Endothelial cell of umbilical vein (primary cell): Measurements from ENCODE around the gene ABHD4. TPM values are rescaled to one million over a fixed set of nuclear protein-coding genes. Genes with fewer than 3 reads are reported as not detected.

Experiments
- BruUV-seq: library from RNA; stranded (reverse); fragments of 400-500 nt; replicated peaks from 2 replicates; lab custom pipeline; 2021; lab: Mats Ljungman, UMichigan
- CTCF ChIA-PET: fragments of 300-600, 350-600 bp; sonication (Branson Sonifier 250); formaldehyde crosslinking; loops from one replicate; lab custom pipeline; 2021; ENCODE audit warnings: antibody characterized with exemption, inconsistent platforms; lab: Charles Lee
- POLR2A ChIA-PET: fragments of 300-600, 350-600 bp; sonication (Branson Sonifier 250); formaldehyde crosslinking; loops from one replicate; lab custom pipeline; 2021; ENCODE audit warnings: antibody characterized with exemption, inconsistent platforms; lab: Charles Lee
- DNase-seq: peaks from one replicate; pipeline ENCODE4 v3.0.0-alpha.2; 2011; ENCODE audit warnings: low read depth, low spot score
- FAIRE-seq: peaks from 2 replicates; lab custom pipeline; 2011; peaks lifted over from hg19 to GRCh38; lab: Jason Lieb, UNC
- H2AFZ ChIP-seq: 2 replicates; pipeline ENCODE4 v1.6.0; 2012; ENCODE audit warnings: low read depth, low read length, control low read depth, inconsistent platforms
- H3K27ac ChIP-seq: 2 replicates; pipeline ENCODE4 v1.5.1; 2011; ENCODE audit warnings: low read depth, mild to moderate bottlenecking, control low read depth, low read length, moderate library complexity; ENCODE audit not compliant: insufficient read depth
- H3K27me3 ChIP-seq, 2 experiments: 2 replicates each; pipeline versions ENCODE4 v1.6.0 to v1.6.1; 2011; ENCODE audit warnings: low read length in 2 of 2, mixed read lengths in 1 of 2; ENCODE audit not compliant: control insufficient read depth in 2 of 2, insufficient read depth in 2 of 2
- H3K36me3 ChIP-seq, 2 experiments: 2 replicates in 1 of 2; 3 replicates in 1 of 2; pipeline ENCODE4 v1.5.1; 2011; ENCODE audit warnings: low read length in 2 of 2, mild to moderate bottlenecking in 1 of 2, moderate library complexity in 1 of 2; ENCODE audit not compliant: control insufficient read depth in 2 of 2, insufficient read depth in 2 of 2; ENCODE audit errors: extremely low read depth in 1 of 2
- H3K4me1 ChIP-seq: 3 replicates; pipeline ENCODE4 v1.5.1; 2011; ENCODE audit warnings: mild to moderate bottlenecking, low read length; ENCODE audit not compliant: control insufficient read depth, insufficient read depth; ENCODE audit errors: extremely low read depth
- H3K4me2 ChIP-seq: 2 replicates; pipeline ENCODE4 v1.6.1; 2011; ENCODE audit warnings: low read length, control low read depth, mixed read lengths; ENCODE audit not compliant: insufficient read depth
- H3K4me3 ChIP-seq, 3 experiments: fragments of 200-600 bp in 1 of 3; sonication (generic), shearing (Covaris generic) in 1 of 3; replicated peaks in 1 of 3; 2 replicates each; pipeline ENCODE4 v1.5.1; 2011 to 2016; ENCODE audit warnings: control low read depth in 3 of 3, low read length in 3 of 3, mild to moderate bottlenecking in 2 of 3, inconsistent platforms in 1 of 3, low read depth in 1 of 3, moderate library complexity in 1 of 3; ENCODE audit not compliant: insufficient read depth in 1 of 3
- H3K79me2 ChIP-seq: 2 replicates; pipeline ENCODE4 v1.6.0; 2012; ENCODE audit warnings: low read length, inconsistent platforms; ENCODE audit not compliant: control insufficient read depth, insufficient read depth
- H3K9ac ChIP-seq: replicated peaks from 2 replicates; pipeline ENCODE3; 2011; ENCODE audit warnings: low read length, control low read depth; ENCODE audit not compliant: insufficient read depth; ENCODE audit errors: extremely low read depth
- H3K9me1 ChIP-seq: replicated peaks from 3 replicates; pipeline ENCODE4 v1.6.0; 2011; ENCODE audit warnings: mild to moderate bottlenecking, low read length; ENCODE audit not compliant: control insufficient read depth, insufficient read depth; ENCODE audit errors: extremely low read depth
- H3K9me3 ChIP-seq: replicated peaks from 2 replicates; pipeline ENCODE4 v1.5.1; 2012; ENCODE audit warnings: low read length, inconsistent platforms; ENCODE audit not compliant: control insufficient read depth, insufficient read depth
- H4K20me1 ChIP-seq: replicated peaks from 2 replicates; pipeline ENCODE3; 2011; ENCODE audit warnings: mild to moderate bottlenecking, low read length; ENCODE audit not compliant: control insufficient read depth, insufficient read depth; ENCODE audit errors: extremely low read depth
- CTCF ChIP-seq, 2 donors: IDR thresholded peaks; 1 replicate in 1 of 2; 2 replicates in 1 of 2; pipeline ENCODE4 v1.5.1; 2011; ENCODE audit warnings: low read length in 2 of 2, mild to moderate bottlenecking in 2 of 2, moderate library complexity in 2 of 2, control low read depth in 1 of 2, inconsistent platforms in 1 of 2, low read depth in 1 of 2; ENCODE audit not compliant: insufficient read depth in 1 of 2; ENCODE audit errors: extremely low read depth in 1 of 2
- EZH2 ChIP-seq: IDR thresholded peaks from 2 replicates; pipeline ENCODE4 v1.6.1; 2012; ENCODE audit warnings: borderline replicate concordance, low read depth, mild to moderate bottlenecking, moderate library complexity, low read length, inconsistent platforms; ENCODE audit not compliant: severe bottlenecking
- FOS ChIP-seq: IDR thresholded peaks from 2 replicates; pipeline ENCODE4 v1.6.1; 2011; ENCODE audit warnings: mild to moderate bottlenecking, low read length, moderate library complexity, borderline replicate concordance; ENCODE audit not compliant: insufficient read depth
- GATA2 ChIP-seq: IDR thresholded peaks from 2 replicates; pipeline ENCODE4 v1.7.0; 2011; ENCODE audit warnings: low read depth, mild to moderate bottlenecking, moderate library complexity, mixed read lengths, low read length; ENCODE audit not compliant: insufficient read length, insufficient read depth
- JUN ChIP-seq: IDR thresholded peaks from 2 replicates; pipeline ENCODE4 v1.6.1; 2011; ENCODE audit warnings: borderline replicate concordance, low read depth; ENCODE audit not compliant: insufficient read length, insufficient read depth
- MAX ChIP-seq: IDR thresholded peaks from 2 replicates; pipeline ENCODE4 v1.6.1; 2011; ENCODE audit not compliant: insufficient read depth, insufficient read length
- MYC ChIP-seq: IDR thresholded peaks from one replicate; pipeline ENCODE4 v1.6.1; 2011; ENCODE audit warnings: mild to moderate bottlenecking, low read depth, low read length
- POLR2A ChIP-seq: IDR thresholded peaks from 2 replicates; pipeline ENCODE4 v1.6.1; 2012; ENCODE audit warnings: low read depth, mild to moderate bottlenecking, control low read depth, low read length
- POLR2AphosphoS5 ChIP-seq: IDR thresholded peaks from 2 replicates; pipeline ENCODE4 v1.6.1; 2012; ENCODE audit warnings: low read depth, mild to moderate bottlenecking, control low read depth, low read length, moderate library complexity; ENCODE audit not compliant: insufficient read depth
- dilution Hi-C: fragments of 300-500 bp; cut with MboI; formaldehyde crosslinking; loops from one replicate; pipeline ENCODE4 v1.15.0; 2019; ENCODE audit warnings: low sequenced_read_pairs; ENCODE audit not compliant: extremely low pct_ligation_motif_present
- intact Hi-C: fragments of 100-400 bp; cut with micrococcal nuclease; formaldehyde crosslinking; loops from one replicate; pipeline ENCODE4 v1.10.0; 2022
- polyA plus RNA-seq, 4 experiments: library from polyadenylated mRNA; depleted of rRNA in 3 of 4; stranded (reverse) in 3 of 4; unstranded in 1 of 4; fragments of >200 nt; gene quantifications; 2 replicates each; pipeline versions ENCODE4 v1.2.1 to v1.2.3, GENCODE V29; 2011 to 2012; ENCODE audit warnings: missing spikeins in 1 of 4
- total RNA-seq: library from RNA; stranded (reverse); gene quantifications from 2 replicates; pipeline ENCODE4 v1.2.3, GENCODE V29; 2021

ABHD4 gene
- total and polyA plus RNA-seq, 2 donors (not counting 3 experiments of a cell fraction or from before 2014, with no cell fraction given) = 34.8 to 45.5 TPM

DNA sequence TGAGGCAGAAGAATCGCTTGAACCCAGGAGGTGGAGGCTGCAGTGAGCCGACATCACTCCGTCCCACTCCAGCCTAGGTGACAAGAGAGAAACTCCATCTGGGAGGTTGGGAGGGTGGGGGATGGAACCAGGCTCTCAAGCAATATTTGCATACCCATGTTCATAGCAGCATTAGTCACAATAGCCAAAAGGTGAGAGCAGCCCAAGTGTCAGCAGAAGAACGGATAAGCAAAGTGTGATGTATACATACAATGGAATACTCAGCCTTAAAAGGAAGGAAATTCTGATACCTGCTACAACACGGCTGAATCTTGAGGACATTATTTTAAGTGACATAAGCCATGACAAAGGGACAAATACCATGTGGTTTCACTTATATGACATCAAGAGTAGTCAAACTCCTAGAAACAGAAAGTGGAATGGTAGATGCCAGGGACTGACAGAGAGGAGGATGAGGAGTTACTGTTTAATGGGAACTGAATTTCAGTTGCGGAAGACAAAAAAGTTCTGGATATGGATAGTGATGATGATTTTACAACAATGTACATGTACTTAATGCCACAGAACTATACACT lies 20.7 kb upstream of the ABHD4 start:
- Histone ChIP-seq H3K79me2 (peaks cover 65% of the 10 kb centered on the region), H3K4me3 (no peak overlapping the region), H4K20me1 (peaks cover 4% of the 10 kb centered on the region), H3K9me1 (no peaks in the 10 kb centered on the region), H3K9ac (no peak overlapping the region), H3K27ac (no peak overlapping the region), H3K4me2 (no peak overlapping the region), H3K36me3 (peaks cover 7 to 9% of the 10 kb centered on the region in 2 experiments), H3K4me1 (peaks cover 21% of the 10 kb centered on the region), H3K27me3 (no peaks in the 10 kb centered on the region), H3K9me3 (no peaks in the 10 kb centered on the region), H2AFZ (no peak overlapping the region)
- dilution Hi-C loops = no loop called here
- intact Hi-C loops = no loop called here
- FAIRE-seq (no peak), DNase-seq (no peak)
- ChIA-PET CTCF (no interaction called here), POLR2A (no interaction called here)
- BruUV-seq = no TSS peak
- TF ChIP-seq EZH2 = no peak
- TF ChIP-seq MYC = no peak
- TF ChIP-seq MAX = no peak

- Histone ChIP-seq H3K9me1 (no peaks in the 10 kb centered on the region), H3K4me2 (no peak overlapping the region), H3K4me1 (peaks cover 4% of the 10 kb centered on the region), H3K4me3 (no peak overlapping the region), H3K9me3 (no peaks in the 10 kb centered on the region), H4K20me1 (peaks cover 4% of the 10 kb centered on the region), H3K27ac (no peak overlapping the region), H3K79me2 (peaks cover 79% of the 10 kb centered on the region), H2AFZ (no peak overlapping the region), H3K27me3 (no peaks in the 10 kb centered on the region), H3K9ac (no peak overlapping the region), H3K36me3 (peaks cover 2 to 7% of the 10 kb centered on the region in 2 experiments)
- TF ChIP-seq FOS = no peak
- TF ChIP-seq GATA2 = no peak
- no peak for TF ChIP-seq MYC
- TF ChIP-seq MAX = no peak
- no peak for TF ChIP-seq POLR2AphosphoS5
- TF ChIP-seq EZH2 = no peak
- TF ChIP-seq CTCF (IDR thresholded peaks at IDR 0.05; ENCODE audit: extremely low read depth in 1 of 2, insufficient read depth in 1 of 2, low read depth in 1 of 2, low read length in 2 of 2) = no peak
- TF ChIP-seq JUN = no peak
- no peak for TF ChIP-seq POLR2A
- intact Hi-C loops = no loop called here
- ChIA-PET CTCF (interaction anchor here (1.0 to 1.5 kb wide), 3 partner anchors 9 to 74 kb away, joined by 5 to 6 read pairs (median 6); no protein-coding TSS in a partner anchor), POLR2A (interaction anchor here (0.7 kb wide), 1 partner anchor 9 kb away, joined by 3 read pairs; no protein-coding TSS in a partner anchor)
- no TSS peak for BruUV-seq
- FAIRE-seq = no peak
- dilution Hi-C loops = no loop called here
- no peak for DNase-seq
These were observed 18.9 kb upstream of the ABHD4 start for GRCh38 chr14:22579236-22579635.
